Mesothelial cell of epicardium (in vitro differentiated cells): ENCODE data around the gene VSTM2L. TPM values are rescaled to one million over a fixed set of nuclear protein-coding genes. Genes with fewer than 3 reads are reported as not detected.

Experiments
- DNase-seq, 2 experiments: peaks; one replicate each; pipeline ENCODE4 v3.0.0; 2021; ENCODE audit warnings: low spot score in 2 of 2; ENCODE audit not compliant: unreplicated experiment in 2 of 2
- H3K27ac Mint-ChIP-seq: 2 replicates; pipeline ENCODE4 v1.8.0; 2021; ENCODE audit warnings: mixed read lengths
- H3K27me3 Mint-ChIP-seq: 2 replicates; pipeline ENCODE4 v1.8.0; 2021; ENCODE audit warnings: low read depth, mixed read lengths
- H3K36me3 Mint-ChIP-seq: 2 replicates; pipeline ENCODE4 v1.8.0; 2021; ENCODE audit warnings: mixed read lengths
- H3K4me1 Mint-ChIP-seq: 2 replicates; pipeline ENCODE4 v1.8.0; 2021; ENCODE audit warnings: mixed read lengths
- H3K4me3 Mint-ChIP-seq: 2 replicates; pipeline ENCODE4 v1.8.0; 2021; ENCODE audit warnings: mild to moderate bottlenecking, moderate library complexity, mixed read lengths
- H3K9me3 Mint-ChIP-seq: 2 replicates; pipeline ENCODE4 v1.8.0; 2021; ENCODE audit warnings: mixed read lengths
- total RNA-seq: library from RNA; stranded (reverse); gene quantifications from 3 replicates; pipeline ENCODE4 v1.2.1, GENCODE V29; 2021
- TF ChIP-seq, protein P1 (sequence below): fragments of 200-600 bp; sonication (generic); IDR thresholded peaks from one replicate; pipeline ENCODE4 v1.5.0; 2021; ENCODE audit warnings: antibody characterized with exemption; ENCODE audit not compliant: unreplicated experiment

The VSTM2L gene
- total RNA-seq, 1 donor from 2014 or later = 31.9 TPM

DNA sequence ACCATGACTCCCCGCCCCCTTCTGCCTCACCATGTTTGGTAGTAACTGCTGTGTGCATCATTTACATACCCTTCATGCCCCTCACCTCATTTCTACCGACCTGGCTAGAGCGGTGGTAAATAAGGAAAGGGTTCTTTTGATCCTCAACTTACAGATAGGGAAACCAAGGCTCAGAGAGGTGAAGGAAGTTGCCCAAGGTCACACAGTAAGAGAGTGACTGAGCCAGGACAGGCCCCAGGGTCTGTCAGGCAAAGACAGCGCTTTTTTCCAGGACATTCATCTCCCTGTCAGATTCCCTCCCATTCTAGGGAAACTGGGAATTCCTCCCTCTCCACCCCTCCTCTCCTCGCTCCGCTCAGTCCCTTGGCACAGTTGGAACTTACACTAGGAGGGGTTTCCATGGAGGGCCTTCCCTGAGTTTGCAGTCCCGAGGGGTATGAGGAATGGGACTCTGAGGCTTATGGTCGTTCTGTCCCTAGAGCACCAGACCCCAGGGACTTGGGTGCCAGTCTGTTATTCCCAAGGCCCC lies 2.0 kb downstream of the VSTM2L start:
- Mint-ChIP-seq H3K27me3 (peaks cover 55% of the 10 kb centered on the region), H3K9me3 (no peaks in the 10 kb centered on the region), H3K4me1 (peaks cover 54% of the 10 kb centered on the region), H3K4me3 (peak overlapping the region; percentile 85), H3K27ac (no peak overlapping the region), H3K36me3 (no peaks in the 10 kb centered on the region)
- TF ChIP-seq, protein P1, sequence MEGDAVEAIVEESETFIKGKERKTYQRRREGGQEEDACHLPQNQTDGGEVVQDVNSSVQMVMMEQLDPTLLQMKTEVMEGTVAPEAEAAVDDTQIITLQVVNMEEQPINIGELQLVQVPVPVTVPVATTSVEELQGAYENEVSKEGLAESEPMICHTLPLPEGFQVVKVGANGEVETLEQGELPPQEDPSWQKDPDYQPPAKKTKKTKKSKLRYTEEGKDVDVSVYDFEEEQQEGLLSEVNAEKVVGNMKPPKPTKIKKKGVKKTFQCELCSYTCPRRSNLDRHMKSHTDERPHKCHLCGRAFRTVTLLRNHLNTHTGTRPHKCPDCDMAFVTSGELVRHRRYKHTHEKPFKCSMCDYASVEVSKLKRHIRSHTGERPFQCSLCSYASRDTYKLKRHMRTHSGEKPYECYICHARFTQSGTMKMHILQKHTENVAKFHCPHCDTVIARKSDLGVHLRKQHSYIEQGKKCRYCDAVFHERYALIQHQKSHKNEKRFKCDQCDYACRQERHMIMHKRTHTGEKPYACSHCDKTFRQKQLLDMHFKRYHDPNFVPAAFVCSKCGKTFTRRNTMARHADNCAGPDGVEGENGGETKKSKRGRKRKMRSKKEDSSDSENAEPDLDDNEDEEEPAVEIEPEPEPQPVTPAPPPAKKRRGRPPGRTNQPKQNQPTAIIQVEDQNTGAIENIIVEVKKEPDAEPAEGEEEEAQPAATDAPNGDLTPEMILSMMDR = no peak
- DNase-seq = no peak

DNA sequence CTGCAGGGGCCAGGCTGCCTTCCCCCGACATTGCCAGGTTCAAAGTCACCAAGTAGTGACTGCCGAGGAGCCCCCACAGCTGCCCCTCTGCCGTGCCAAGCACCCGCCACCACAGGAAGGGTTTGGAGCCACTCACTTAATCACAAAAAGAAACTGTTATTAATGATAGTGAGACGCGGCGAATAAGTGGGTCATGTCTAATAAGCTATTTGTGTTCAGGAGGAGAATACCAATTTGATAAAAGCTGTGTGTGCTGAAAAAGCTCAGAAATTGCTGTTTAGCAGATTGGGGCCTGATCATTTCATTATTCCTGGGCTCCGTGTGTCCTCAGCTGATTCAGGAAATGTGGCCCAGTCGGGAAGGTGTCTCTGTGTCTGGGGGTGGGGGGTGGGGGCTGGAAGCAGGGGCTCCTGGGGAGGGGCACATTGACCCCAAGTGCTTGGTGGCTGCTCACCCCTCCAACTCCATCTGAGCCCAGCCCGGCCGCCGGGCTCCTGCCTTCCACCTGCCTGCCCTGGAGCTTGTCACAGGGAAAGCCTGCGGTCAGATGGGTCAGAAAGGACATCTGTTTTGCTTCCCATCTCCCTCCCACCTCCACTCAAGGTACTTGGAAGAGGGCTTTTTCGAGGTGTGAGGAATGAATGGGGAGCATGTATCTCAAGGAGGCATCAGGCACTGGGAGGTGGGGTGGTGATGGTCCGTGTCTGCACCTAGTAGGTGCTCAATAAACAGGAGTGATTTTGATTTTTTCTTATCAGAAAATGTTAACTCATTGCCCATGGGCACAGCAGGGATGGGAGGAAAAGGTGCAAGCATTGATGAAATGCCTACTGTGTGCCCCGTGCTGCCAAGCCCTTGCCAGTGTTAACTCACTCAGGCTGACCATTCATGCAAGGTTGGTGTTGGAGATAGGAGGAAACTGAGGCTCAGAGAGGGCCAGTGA lies 3.0 kb downstream of the VSTM2L start:
- peaks cover 54% of the 10 kb centered on the region for H3K4me1 Mint-ChIP-seq
- H3K4me3 Mint-ChIP-seq = peak overlapping the region; percentile 6
- TF ChIP-seq, protein P1 = no peak
- H3K27ac Mint-ChIP-seq = no peak overlapping the region
- no peaks in the 10 kb centered on the region for H3K36me3 Mint-ChIP-seq
- no peak for DNase-seq
- peaks cover 49% of the 10 kb centered on the region for H3K27me3 Mint-ChIP-seq
- no peaks in the 10 kb centered on the region for H3K9me3 Mint-ChIP-seq

DNA sequence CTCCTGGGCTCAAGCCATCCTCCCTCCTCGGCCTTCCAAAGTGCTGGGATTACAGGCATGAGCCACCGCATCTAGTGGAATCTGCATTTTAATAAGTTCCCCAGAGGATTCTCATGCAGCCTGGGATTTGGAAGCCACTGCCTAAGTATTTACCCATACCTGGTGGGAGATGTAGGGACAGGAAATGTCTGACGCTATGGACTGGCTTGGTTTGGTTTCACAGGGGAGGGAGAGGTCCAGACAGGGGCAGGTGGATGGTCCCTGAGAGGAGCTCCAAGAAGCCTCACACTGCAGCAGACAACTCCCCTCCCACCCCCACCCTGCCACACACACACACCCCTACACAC lies 4.4 kb downstream of the VSTM2L start:
- Mint-ChIP-seq H3K36me3 (no peaks in the 10 kb centered on the region), H3K4me1 (peaks cover 58% of the 10 kb centered on the region), H3K27ac (peak overlapping the region; percentile 64), H3K27me3 (peaks cover 43% of the 10 kb centered on the region), H3K4me3 (no peak overlapping the region), H3K9me3 (no peaks in the 10 kb centered on the region)
- TF ChIP-seq, protein P1 = no peak
- no peak for DNase-seq

DNA sequence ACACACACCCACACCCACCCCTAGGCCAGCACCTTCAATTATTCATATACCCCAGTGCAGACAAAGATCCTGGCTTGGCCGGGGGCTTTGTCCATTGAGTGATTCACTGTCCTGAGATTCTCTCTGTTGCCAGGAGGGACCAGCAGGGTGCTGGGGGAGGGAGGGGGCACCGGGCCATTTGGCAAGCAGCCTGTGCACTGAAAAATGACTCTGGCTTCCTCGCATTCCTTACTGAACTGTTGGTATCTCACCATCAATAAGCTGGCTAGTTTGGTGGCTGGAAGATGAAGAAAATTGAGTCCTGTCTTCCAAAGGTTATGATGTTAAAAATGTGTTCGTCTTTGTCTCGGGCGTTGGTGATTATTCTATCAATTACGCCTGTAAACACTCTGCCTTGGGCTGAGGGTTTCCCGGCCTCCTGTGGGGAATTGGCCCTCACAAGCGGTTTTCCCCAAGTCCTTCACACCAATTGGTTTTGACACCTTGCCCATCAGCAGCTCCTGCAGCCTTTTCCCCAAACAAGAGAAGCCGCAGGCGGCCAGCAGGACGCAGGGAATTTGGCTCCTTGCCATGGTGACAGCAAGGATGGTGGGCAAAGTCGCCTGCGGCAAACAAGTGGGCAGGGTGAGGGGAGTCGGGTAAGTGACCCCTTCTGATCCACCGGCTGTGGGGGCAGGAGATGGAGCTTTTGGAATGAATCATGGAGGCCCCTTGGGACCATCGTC lies 4.9 kb downstream of the VSTM2L start:
- peaks cover 43% of the 10 kb centered on the region for H3K27me3 Mint-ChIP-seq
- H3K36me3 Mint-ChIP-seq = no peaks in the 10 kb centered on the region
- peak in 1 of 2 experiments; percentile 74 for DNase-seq
- H3K9me3 Mint-ChIP-seq = no peaks in the 10 kb centered on the region
- TF ChIP-seq, protein P1 = no peak
- H3K4me3 Mint-ChIP-seq = no peak overlapping the region
- H3K4me1 Mint-ChIP-seq = peaks cover 62% of the 10 kb centered on the region
- peak overlapping the region; percentile 64 for H3K27ac Mint-ChIP-seq

DNA sequence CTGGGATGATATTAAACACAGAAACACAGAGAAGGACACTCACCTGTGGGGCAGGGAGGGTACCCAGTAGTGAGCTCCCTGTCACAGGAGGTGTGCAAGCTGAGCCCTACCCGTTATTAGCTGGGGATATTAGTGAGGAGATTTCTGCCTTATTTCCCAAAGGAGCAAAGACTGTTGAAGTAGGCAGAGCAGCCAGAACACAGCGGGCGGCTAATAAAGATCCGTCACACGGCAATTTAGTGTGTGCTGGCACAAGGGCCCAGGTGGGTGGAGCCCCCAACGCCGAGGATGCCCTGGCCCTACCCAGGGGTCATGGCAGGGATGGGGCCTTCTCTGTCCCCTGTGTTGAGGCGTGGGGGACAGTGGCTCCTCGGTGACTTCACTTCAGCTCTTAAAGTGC lies 8.3 kb downstream of the VSTM2L start:
- DNase-seq = no peak
- Mint-ChIP-seq H3K4me1 (peaks cover 65% of the 10 kb centered on the region), H3K36me3 (no peaks in the 10 kb centered on the region)

More for the DNA sequence above, 8.3 kb downstream of the VSTM2L start:
- H3K9me3 Mint-ChIP-seq = no peaks in the 10 kb centered on the region
- H3K27ac Mint-ChIP-seq = no peak overlapping the region
- TF ChIP-seq, protein P1 = no peak
- no peak overlapping the region for H3K4me3 Mint-ChIP-seq
- H3K27me3 Mint-ChIP-seq = peaks cover 21% of the 10 kb centered on the region
